ENCODE data around the gene PRSS53.

PRSS53 gene

DNA sequence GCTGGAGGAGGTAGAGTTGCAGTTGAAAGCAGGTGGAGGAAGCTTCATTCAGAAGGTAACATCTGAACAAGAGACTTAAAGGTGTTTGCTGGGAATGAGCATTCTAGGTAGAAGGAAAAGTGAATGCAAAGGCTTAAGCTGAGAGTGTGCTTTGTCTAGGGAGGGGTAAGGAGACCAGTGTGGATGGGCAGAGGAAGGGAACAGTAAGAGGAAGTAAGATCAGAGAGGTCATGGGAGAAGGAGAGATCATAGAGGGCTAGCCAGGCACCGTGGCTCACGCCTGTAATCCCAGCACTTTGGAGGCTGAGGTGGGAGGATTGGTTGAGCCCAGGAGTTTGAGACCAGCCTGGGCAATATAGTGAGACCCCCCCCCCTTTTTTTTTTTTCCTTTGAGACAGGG lies 52.1 kb downstream of the PRSS53 start:
- no peak for DNase-seq

DNA sequence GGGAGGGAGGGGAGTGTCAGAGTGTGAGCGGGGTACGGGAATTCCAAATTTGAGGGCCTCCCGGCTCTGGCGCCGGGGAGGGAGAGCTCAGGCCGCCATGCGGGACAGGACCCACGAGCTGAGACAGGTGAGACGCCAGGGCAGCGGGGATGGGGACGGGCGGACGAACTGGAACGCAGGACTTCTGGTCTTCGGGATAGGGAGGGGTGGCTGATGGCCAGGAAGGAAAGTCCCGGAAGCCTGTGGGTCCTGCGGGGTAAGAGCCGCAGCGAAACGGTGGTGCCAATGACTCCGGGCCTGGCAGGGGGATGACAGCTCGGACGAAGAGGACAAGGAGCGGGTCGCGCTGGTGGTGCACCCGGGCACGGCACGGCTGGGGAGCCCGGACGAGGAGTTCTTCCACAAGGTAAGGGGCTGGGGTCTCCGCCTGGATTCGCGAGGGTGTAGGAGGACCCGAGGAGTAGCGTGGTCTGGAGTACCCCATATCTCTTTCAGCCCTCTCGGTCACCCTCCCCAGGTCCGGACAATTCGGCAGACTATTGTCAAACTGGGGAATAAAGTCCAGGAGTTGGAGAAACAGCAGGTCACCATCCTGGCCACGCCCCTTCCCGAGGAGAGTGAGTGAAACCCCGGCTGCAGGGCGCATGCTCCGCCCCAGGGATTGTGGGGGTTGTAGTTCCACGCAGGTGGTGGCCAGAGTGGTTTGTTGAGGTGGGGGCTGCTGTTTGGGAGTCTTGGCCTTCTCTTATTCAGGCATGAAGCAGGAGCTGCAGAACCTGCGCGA lies 54.8 kb downstream of the PRSS53 start:
- peak; percentile 42 for DNase-seq
